Fibroblast of mammary gland (primary cell): ENCODE data around the gene LUC7L2.

Source experiments
- DNase-seq: peaks from one replicate; pipeline ENCODE4 v3.0.0-alpha.2; 2010; ENCODE audit warnings: low read depth
- H3K4me3 ChIP-seq: 2 replicates; pipeline ENCODE4 v1.5.1; 2011; ENCODE audit warnings: low read depth, mild to moderate bottlenecking, low read length, moderate library complexity; ENCODE audit not compliant: control insufficient read depth
- CTCF ChIP-seq: conservative IDR thresholded peaks from 2 replicates; pipeline ENCODE4 v1.5.1; 2011; ENCODE audit warnings: low read depth, low read length, inconsistent platforms; ENCODE audit not compliant: control insufficient read depth, insufficient read depth

Gene LUC7L2

GRCh38 chr7:139471740-139472353, 112.2 kb downstream of the LUC7L2 start:
- no peak for TF ChIP-seq CTCF
- DNase-seq, result peak; percentile 26
- H3K4me3 ChIP-seq, result no peak overlapping the region
